Activated CD8-positive, alpha-beta memory T cell treated with anti-CD3 and anti-CD28 coated beads, Interleukin-2, amount 50 U/mL, for 24 hours (primary cell): Measurements from ENCODE around the gene KCTD1.

Experiments used
- DNase-seq: peaks from one replicate; pipeline ENCODE4 v3.0.0-alpha.2; 2020; ENCODE audit errors: extremely low read depth

Gene KCTD1

DNA sequence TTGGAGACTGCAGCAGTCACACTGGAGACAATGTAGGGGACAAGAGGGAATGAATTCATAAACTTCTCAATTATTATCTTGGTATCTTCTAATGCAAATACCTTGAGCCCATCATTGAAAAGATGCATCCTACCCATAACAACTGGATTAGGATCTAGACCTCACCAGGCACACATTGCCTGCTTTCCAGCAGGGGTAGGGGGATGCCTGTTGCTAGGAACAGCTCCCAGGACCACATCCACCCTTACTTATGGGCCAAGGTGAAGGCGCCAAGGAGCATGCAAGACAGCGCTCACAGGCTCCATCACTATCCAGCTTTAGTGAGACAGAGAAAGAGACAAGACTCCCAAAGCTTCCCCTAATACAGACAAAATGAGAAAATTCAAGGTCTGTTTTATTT lies 24.4 kb downstream of the KCTD1 start:
- no peak for DNase-seq

DNA sequence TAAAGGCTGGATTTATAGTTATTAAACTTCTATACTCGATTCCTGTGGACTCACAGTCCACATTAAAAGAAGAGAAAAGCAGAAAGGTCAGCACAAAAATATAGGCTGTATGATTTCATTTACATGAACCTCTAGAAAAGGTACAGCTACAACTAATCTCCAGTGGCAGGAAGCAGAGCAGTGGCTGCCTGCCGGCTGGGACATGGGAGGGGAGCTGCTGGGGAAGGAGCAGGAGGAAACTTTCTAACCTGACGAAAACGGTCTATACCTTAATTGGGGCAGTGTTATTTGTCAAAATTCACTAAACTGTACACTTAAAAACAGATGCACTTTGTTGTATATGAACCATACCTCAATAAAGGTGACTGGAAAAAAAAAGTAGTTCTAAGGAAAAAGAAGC lies 26.7 kb downstream of the KCTD1 start:
- DNase-seq = no peak

DNA sequence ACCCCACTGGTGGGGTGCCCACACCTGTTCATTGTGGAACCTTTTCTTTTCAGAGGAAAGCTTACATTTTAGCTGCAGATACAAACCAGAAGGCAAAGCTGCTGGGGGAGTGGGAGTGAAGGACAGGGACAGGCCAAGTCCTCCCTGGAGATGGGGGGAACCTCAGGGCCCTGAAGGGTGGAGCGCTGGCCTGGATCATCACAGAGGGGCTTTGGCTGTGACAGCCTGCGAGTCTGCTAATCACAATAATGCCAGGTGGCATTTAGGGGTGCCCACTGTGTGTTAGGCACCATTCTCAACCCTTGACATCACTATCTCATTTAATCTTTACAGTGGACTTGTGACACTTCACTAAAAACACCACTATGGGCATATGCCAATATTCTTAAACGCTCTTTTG lies 27.4 kb downstream of the KCTD1 start:
- DNase-seq = no peak

DNA sequence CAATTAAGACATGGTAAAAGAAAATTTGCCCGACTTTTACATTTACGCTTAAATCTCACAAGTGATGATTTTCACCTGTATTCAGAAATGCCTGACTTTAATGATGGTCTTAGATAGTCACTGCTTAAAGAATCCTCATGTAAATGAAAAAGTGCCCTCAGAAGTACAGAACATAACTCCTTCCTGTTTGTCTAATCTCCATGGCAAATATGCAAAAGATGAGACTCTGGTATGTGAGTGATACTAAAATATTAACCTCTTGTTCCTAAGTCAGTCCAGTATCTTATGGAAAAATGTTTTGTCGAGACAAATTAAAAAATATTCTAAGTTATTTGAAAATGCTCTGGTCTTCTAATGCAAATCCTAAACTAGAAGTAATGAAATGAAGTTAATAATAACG lies 29.2 kb downstream of the KCTD1 start:
- DNase-seq = no peak

DNA sequence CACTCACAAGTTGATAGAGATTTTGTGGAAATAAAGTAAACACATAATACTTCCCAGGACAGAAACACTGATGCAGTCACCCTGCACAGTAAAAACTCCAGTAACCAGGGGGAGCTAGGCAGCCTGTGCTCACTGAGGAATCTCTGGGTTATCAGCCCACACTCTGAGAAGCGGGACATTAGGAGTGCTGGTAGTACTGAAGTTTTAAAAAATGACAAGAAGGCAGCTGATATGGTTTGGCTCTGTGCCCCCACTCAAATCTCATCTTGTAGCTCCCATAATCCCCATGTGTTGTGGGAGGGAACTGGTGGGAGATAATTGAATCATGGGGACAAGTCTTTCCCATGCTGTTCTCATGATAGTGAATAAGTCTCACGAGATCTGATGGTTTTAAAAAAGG lies 31.4 kb downstream of the KCTD1 start:
- DNase-seq = no peak

DNA sequence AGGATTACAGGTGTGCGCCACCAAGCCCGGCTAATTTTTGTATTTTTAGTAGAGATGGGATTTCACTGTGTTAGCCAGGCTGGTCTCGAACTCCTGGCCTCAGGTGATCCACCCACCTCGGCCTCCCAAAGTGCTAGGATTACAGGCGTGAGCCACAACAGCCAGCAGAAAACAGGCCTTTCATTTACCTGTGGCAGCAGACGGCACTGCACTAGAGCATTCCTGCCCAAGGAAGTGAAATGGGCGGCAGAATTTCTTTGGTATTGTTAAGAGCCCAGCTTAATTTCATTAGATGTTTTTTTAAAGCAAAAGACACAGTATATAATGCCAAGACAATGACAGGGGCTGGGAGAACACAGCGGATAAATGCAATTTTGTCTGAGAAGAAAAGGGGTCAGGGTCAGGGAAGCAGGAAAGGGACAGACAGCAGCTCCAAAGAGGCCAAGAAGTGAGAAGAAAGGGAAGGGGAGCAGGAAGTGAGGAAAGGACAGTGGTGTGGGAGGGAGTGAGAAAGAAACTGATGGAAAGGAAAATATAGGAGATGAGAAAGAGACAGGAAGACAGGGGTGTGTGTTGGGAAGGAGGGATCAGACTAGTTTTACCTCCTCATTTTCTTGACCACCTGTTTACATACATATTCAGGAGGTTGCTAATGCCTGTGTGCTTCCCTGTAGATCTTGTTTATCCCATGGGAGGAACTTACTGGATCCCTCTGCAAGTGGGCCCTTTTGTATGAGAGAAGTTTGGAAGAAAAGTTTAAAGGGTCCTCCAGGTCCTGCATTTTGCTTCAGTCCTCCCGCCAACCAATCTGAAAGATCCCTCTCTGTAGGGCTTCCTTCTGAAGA lies 32.5 kb downstream of the KCTD1 start:
- DNase-seq = no peak

DNA sequence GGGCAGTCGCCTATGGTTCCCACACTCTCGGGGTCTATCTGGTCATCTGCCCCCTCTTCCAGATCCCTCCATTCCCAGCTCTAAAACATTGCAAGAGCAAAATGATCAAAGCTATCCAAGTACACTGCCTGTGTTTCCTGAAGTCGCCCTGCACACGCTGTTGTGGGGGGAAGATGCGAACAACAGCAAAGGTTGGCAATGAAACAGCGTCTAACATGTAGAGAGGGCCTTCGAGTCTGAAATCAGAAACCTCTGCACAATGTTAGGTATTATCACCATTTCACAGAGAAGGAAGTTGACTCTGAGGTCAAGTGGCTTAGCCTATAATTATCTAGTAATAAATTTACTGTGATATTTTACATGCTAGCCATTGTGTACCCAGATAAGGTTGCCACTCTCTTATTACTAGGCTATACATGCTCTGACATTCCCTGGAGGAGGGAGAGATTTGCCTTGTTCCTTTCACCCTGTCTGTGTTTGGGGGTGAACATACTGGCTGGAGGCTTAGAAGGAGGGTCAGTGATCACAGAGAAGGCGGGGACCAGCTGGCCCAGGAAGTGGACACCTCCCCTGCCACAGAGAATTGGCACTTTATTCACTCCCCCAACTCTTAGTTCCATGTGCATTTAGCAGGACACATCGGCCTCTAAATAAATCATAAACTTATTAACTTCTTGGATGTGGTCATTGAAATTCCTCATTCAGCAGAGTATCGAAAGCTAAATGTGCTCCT lies 36.8 kb downstream of the KCTD1 start:
- DNase-seq = no peak

DNA sequence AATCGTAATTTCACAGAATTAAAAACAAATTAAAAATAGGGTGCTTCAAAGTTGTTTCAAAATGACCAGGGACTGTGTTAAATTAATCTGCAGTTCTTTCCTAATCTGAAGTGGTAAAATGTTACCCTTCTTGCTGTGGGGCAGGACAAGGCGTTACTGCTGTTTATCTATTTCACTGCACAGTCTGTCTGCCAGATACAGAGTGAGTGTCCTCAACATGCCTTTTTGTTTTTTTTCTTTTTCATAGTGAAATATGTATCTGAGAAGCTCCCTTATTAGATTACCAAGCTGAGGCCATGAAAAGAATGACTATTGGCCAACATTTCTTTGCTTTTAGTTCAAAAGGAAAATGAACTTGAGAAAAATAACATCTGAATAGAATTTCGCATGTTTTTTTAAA lies 38.0 kb downstream of the KCTD1 start:
- no peak for DNase-seq

DNA sequence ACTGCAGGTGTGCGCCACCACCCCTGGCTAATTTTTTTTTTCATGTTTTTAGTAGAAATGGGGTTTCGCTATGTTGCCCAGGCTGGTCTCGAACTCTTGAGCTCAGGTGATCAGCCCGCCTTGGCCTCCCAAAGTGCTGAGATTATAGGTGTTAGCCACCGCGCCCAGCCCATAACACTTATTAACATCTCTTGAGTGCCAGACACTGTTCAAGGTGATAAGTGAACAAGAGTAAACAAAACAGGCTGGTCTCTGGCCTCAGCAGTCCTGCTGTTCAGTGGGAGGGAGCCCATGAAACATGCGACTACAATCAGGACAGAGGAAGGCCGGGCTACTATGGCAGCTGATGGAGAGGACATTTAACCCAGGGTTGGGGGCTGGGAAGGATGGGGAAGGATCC lies 42.3 kb downstream of the KCTD1 start:
- no peak for DNase-seq

DNA sequence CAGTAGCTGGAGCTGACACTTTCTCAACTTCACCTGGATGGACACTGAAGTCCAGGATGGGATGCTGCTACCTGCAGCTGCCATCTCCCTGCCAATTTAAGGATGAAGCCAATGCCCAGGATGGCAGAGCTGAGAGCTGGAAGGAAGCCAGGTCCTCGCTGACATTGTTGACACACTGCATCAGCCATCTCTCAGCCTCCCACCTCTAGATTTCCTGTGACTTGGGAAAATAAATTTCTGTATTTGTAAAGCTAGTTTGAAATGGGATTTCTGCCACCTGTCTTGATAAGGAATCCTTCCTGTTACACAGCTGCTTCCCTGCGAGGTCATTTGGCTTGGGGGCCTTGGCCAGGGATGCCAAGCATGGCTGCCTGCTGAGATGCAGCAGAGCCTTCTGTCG lies 43.5 kb downstream of the KCTD1 start:
- no peak for DNase-seq

DNA sequence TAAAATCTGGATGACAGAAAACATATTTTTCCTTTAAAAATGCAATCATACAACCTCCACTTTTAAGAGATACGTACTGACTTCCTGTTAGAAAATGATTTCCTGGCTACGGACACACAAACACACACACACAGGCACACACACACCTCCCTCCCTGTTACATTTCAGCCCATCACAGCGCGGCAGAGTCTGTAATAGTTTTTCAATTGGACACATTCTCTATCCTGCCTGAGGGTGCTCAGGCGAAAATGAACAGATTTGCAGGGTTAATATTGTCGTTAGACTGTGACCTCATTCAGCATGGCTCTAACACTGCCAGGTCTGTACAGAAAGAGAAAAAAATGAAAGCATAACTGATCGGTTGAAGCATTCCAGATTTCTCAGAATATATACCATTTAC lies 45.0 kb downstream of the KCTD1 start:
- no peak for DNase-seq

DNA sequence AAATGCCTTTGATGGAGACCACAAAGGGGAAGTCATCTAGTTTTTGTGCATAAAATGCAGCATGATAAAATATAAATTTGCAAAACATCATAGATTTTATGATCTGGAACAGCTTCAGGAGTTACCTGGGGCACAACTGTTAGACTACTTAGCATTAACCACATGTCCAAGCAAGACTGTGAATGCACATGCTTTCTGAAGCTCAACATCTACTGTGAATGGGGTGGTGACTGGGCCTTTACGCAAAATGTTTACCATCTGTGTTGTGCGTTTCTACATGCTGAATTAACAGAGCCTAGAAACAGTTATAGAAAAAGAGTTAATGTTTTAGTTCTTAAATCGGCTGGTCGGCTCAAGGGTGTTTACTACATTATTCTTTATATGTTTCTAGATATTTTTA lies 45.5 kb downstream of the KCTD1 start:
- no peak for DNase-seq

DNA sequence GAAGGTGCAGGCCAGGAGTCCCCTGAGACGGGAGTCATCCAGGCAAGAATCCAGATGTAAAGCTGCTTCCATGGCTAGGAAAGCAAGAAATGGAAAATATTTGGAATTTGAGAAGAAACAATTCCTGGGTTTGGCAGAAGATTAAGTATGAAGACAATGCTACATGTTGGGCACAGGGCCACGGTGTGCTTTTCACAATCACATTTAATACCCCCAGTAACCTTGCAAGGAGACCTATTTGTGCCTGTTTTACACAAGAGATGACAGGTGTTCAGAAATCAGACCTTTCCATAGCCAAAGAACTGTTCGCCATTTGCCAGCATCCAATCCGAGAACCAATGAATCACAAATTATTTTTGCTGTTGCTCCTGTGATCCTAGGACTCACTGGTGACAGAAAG lies 50.5 kb downstream of the KCTD1 start:
- no peak for DNase-seq

DNA sequence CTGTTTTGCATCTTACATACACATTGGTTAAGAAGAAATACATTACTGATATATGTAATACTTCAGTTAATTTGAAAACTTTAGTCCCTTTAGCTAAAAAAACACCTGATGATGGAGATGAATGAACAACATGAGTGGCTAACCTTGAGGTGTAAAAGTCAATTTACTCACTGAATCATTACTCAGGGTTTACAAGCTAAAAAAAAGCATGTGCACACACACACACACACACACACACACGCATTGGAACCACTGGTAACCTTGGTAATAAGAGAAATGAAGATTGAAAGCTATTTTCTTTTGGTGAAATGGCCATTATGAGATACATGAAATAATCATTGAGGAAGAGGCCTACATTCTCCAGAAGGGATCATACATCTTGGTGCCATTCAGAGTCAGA lies 51.8 kb downstream of the KCTD1 start:
- DNase-seq = no peak

DNA sequence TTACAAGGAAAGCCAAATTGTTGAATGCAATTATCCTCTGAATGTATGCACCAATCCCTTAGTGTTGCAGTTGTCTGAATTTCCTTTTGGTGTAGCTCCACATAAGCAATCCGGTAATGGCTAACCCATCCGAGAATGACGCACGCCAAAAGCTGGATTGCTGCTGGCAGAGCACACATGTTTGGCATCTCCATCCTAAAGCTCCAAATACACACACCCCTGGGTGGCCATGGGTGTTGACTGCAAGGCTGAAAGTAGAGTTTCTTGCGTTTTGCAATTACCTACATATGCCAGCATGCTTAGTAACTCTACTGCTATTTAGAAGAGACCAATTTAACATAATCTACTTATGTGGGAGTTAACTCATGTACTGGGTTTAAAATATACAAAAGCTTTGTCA lies 53.1 kb downstream of the KCTD1 start:
- no peak for DNase-seq

DNA sequence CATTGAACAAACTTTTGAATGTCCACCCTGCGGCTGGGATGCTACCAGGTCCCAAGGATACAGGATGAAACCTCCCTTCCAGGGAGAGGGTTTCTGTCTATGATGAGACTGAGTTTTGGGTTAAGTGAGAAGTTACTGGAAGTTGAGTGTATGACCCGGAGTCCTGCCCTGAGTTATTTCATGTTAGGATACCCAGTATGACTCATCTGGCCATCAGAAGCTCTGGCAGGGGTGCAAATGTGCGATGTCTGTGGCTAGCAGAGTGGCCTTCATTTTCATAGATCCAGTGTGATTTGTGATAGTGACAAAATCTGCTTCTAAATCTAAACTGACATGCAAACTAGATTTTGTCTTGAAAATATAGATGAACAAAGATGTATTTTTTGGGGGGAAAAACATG lies 55.3 kb downstream of the KCTD1 start:
- DNase-seq = no peak

DNA sequence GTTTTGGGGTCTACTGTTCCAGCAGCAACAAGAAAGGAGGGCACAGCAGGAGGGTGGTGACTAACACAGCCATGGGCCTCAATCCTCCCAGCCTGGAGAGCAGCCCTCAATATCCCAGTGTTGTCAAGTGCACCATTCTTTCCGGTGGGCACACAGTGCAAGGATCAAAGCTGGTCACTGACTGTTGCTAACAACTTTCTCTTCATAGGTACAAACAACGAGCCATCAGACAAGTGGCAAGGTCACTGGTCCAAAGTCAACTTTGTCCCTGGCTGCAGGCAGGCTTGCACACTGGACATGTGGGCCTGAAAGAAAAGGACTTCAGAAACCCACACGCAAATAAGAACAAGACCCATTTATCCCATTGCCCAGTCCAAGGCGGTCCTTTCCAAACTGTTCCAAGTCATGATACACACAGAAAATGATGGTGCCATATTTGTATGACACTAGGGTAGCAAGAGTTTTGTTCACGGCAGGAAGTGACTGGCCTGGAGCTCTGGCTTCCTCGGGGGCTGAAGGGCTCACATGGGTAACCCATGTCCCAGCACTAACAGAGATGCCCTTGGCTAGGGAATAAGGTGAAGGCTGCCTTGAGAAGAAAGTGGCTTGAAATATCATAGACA lies 57.0 kb downstream of the KCTD1 start:
- DNase-seq = no peak

DNA sequence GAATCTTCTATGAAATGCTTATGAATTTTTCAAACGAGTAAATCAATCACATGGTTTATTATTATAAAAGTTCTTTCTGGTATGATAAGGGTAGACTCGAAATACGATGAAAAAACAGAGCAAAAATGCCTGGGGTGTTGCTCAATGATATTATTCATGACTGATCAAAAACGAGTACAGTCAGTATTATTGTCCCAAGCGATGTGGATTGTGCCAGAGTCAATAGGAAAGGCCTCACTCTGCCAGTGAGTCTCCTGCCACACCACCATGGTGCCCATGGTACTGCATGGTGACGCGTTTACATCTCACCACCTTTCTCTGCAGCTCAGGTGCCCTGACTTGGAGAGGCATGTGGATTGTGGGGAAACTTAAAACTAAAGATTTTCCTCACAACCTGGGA lies 58.5 kb downstream of the KCTD1 start:
- DNase-seq = no peak

DNA sequence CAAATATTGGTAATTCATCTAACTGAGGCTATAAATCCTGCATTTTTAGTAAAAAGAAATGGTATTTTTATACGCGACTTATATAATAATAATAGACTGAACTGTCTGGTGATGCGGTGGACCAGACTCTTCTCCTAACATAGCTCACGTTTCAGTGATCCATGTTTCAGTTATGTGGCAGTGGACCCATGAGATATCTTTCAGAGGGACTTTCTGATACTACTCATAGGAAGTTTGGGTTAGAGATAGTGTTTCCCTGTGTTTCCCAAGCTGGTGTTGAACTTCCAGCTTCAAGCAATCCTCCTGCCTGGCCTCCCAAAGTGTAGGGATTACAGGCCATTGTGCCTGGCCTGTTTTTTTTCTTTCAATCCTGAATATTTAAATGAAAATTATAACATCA lies 59.2 kb downstream of the KCTD1 start:
- no peak for DNase-seq

DNA sequence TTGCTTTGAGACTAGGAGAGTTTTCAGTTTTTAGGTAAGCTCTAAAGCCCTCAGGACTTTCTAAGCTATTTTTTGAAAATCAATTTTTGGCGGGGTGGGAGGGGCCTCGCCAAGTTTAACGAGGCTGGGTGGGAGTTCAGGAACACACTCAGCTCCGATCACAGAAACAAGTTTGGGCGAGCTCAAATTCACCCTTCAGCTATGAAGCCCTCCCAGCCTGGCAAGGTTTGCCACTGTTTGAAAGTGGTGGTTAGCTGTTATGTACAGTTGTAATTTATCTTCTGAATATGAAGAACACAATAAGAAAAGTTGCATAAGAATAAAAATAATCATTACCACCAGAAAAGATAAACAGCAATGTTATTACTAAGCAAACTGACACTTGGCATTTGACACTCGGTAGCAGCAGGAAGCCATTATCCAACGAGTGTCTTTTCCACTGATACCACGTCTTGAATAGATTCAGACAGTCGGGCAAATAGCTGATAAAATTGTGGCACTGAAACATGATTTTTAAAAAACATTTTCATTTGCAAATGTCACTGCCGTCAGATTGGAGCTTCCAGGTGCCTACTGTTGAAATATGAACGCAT lies 59.8 kb downstream of the KCTD1 start:
- no peak for DNase-seq

DNA sequence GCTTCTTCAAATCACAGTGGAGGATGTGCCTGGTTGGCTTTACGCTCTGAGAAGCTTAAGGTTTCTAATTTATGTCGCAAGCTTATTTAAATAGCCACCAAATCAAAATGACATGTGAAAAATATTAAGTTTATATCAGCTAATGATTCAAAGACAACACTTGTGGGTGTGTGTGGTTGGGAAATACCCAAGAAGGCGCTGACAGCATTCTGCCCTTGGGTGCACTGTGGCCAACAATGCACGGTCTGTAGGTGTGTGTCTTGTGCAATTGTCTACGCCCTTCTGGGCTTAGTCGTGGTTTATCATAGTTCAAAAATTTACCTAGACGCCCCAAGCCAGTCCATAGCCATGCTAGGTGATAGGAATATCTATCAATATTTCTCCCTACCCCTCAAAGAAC lies 60.9 kb downstream of the KCTD1 start:
- DNase-seq = no peak

DNA sequence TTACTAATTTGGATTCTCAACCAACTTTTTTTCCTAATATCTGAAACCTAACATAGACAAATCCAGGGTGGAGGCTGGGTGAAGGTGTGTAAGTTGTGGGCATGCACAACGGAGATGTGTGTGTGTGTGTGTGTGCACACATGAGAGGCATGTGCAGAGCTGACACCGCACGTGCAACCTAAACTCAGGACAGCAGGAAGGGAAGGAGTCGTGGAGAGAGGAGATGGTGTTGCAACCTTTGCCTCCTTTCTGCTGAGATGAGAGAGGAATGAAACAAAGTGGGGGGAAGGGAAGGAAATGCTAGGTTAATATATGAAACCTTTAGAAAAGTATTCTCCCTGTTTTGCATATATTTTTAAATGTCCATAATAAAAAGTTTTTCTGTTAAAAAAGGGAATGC lies 64.7 kb downstream of the KCTD1 start:
- no peak for DNase-seq

DNA sequence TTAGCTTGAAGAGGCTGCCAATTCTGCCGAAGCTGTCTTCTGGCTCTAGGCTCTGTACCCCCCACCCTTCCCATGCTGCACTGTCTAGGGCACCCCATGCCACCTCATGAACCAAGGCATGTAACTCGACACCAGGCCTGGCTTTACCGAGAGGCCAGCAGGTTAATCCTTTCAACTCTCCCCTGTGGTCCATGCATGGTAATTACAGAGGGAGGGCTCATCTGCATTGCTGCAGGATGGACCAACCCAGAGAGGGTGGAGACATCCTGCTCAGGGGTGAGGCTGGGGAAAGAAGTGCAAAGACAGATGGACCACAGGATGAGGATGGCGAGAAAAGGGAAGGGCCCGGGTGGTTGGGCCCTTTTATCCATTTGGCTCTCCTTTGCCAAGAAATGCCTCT lies 65.8 kb downstream of the KCTD1 start:
- no peak for DNase-seq
